H9 (cell line): ENCODE measurements around the gene OR51V1. TPM values are rescaled to one million over a fixed set of nuclear protein-coding genes. Genes with fewer than 3 reads are reported as not detected.

Experiments used
- DNase-seq: peaks from one replicate; pipeline ENCODE4 v3.0.0-alpha.2; 2017
- H2AFZ ChIP-seq: one replicate; pipeline ENCODE4 v1.6.1; 2013; ENCODE audit warnings: mild to moderate bottlenecking, low read length, control low read depth, moderate library complexity
- H2AK5ac ChIP-seq: 2 replicates; pipeline ENCODE4 v1.6.1; 2013; ENCODE audit warnings: low read length, control low read depth, mixed read lengths; ENCODE audit not compliant: insufficient read length
- H2BK120ac ChIP-seq: one replicate; pipeline ENCODE4 v1.6.1; 2013; ENCODE audit warnings: low read depth, mild to moderate bottlenecking, low read length, control low read depth, inconsistent platforms; ENCODE audit not compliant: poor library complexity, severe bottlenecking
- H2BK12ac ChIP-seq: 2 replicates; pipeline ENCODE4 v1.6.1; 2013; ENCODE audit warnings: low read length, control low read depth, mixed read lengths, low read depth; ENCODE audit not compliant: insufficient read length
- H2BK15ac ChIP-seq: 2 replicates; pipeline ENCODE4 v1.6.1; 2013; ENCODE audit warnings: low read depth, low read length, control low read depth
- H2BK20ac ChIP-seq: one replicate; pipeline ENCODE4 v1.6.1; 2013; ENCODE audit warnings: low read depth, mild to moderate bottlenecking, low read length, control low read depth, inconsistent platforms; ENCODE audit not compliant: poor library complexity, severe bottlenecking
- H2BK5ac ChIP-seq: 2 replicates; pipeline ENCODE4 v1.6.1; 2013; ENCODE audit warnings: low read length, control low read depth, mixed read lengths; ENCODE audit not compliant: insufficient read length
- H3K14ac ChIP-seq: 2 replicates; pipeline ENCODE4 v1.6.1; 2013; ENCODE audit warnings: low read length, control low read depth; ENCODE audit not compliant: insufficient read depth
- H3K18ac ChIP-seq: 2 replicates; pipeline ENCODE4 v1.6.1; 2013; ENCODE audit warnings: low read depth, mild to moderate bottlenecking, mixed read lengths, low read length, control low read depth; ENCODE audit not compliant: insufficient read length
- H3K23ac ChIP-seq: 2 replicates; pipeline ENCODE4 v1.6.1; 2013; ENCODE audit warnings: low read length, control low read depth, mixed read lengths, low read depth; ENCODE audit not compliant: insufficient read length
- H3K23me2 ChIP-seq: 2 replicates; pipeline ENCODE4 v1.6.1; 2013; ENCODE audit warnings: low read depth, mild to moderate bottlenecking, mixed read lengths, low read length, control low read depth; ENCODE audit not compliant: insufficient read length, poor library complexity, severe bottlenecking
- H3K27ac ChIP-seq: 2 replicates; pipeline ENCODE4 v1.5.1; 2013; ENCODE audit warnings: low read length, control low read depth, mixed read lengths, low read depth; ENCODE audit not compliant: insufficient read length
- H3K27me3 ChIP-seq: 2 replicates; pipeline ENCODE4 v1.6.1; 2013; ENCODE audit warnings: low read length, control low read depth, inconsistent platforms; ENCODE audit not compliant: insufficient read depth
- H3K4ac ChIP-seq: 2 replicates; pipeline ENCODE4 v1.6.1; 2013; ENCODE audit warnings: low read depth, mild to moderate bottlenecking, control low read depth, inconsistent platforms, low read length, moderate library complexity
- H3K4me1 ChIP-seq: 2 replicates; pipeline ENCODE4 v1.6.1; 2013; ENCODE audit warnings: low read length, control low read depth, inconsistent platforms; ENCODE audit not compliant: insufficient read depth
- H3K4me2 ChIP-seq: 2 replicates; pipeline ENCODE4 v1.6.1; 2013; ENCODE audit warnings: low read length, control low read depth, mixed read lengths; ENCODE audit not compliant: insufficient read length, insufficient read depth
- H3K56ac ChIP-seq: 2 replicates; pipeline ENCODE4 v1.6.1; 2013; ENCODE audit warnings: low read depth, mild to moderate bottlenecking, mixed read lengths, low read length, control low read depth; ENCODE audit not compliant: insufficient read length
- H3K79me1 ChIP-seq: 2 replicates; pipeline ENCODE4 v1.6.1; 2013; ENCODE audit warnings: low read depth, mild to moderate bottlenecking, moderate library complexity, low read length, control low read depth, inconsistent platforms; ENCODE audit not compliant: insufficient read depth, poor library complexity, severe bottlenecking
- H3K79me2 ChIP-seq: 2 replicates; pipeline ENCODE4 v1.6.1; 2013; ENCODE audit warnings: low read length, control low read depth, inconsistent platforms; ENCODE audit not compliant: insufficient read depth
- H3K9ac ChIP-seq: 2 replicates; pipeline ENCODE4 v1.6.1; 2013; ENCODE audit warnings: low read length, control low read depth, mixed read lengths; ENCODE audit not compliant: insufficient read length; ENCODE audit errors: extremely low read depth
- H3K9me3 ChIP-seq: one replicate; pipeline ENCODE4 v1.6.1; 2013; ENCODE audit warnings: low read depth, low read length, inconsistent platforms; ENCODE audit not compliant: control insufficient read depth
- H3T11ph ChIP-seq: one replicate; pipeline ENCODE4 v1.6.1; 2013; ENCODE audit warnings: mild to moderate bottlenecking, low read length, control low read depth, inconsistent platforms
- H4K20me1 ChIP-seq: one replicate; pipeline ENCODE4 v1.6.1; 2013; ENCODE audit not compliant: control insufficient read depth, insufficient read length, insufficient read depth
- H4K5ac ChIP-seq: 2 replicates; pipeline ENCODE4 v1.6.1; 2013; ENCODE audit warnings: low read depth, mild to moderate bottlenecking, mixed read lengths, low read length, control low read depth; ENCODE audit not compliant: insufficient read length
- H4K8ac ChIP-seq: replicated peaks from 2 replicates; pipeline ENCODE4 v1.6.1; 2013; ENCODE audit warnings: low read length, control low read depth, mixed read lengths, low read depth; ENCODE audit not compliant: insufficient read length
- H4K91ac ChIP-seq: 2 replicates; pipeline ENCODE4 v1.6.1; 2013; ENCODE audit warnings: low read depth, mild to moderate bottlenecking, moderate library complexity, mixed read lengths, low read length, control low read depth; ENCODE audit not compliant: insufficient read length
- H3K27ac Mint-ChIP-seq, 3 experiments: 2 replicates in 2 of 3; 3 replicates in 1 of 3; pipeline ENCODE4 v1.8.0; 2020 to 2021; ENCODE audit warnings: mixed read lengths in 3 of 3, mild to moderate bottlenecking in 1 of 3, moderate library complexity in 1 of 3
- H3K27me3 Mint-ChIP-seq: 2 replicates; pipeline ENCODE4 v1.8.0; 2021; ENCODE audit warnings: low read depth, mild to moderate bottlenecking, moderate library complexity, mixed read lengths
- H3K36me3 Mint-ChIP-seq, 3 experiments: 2 replicates in 2 of 3; 3 replicates in 1 of 3; pipeline ENCODE4 v1.8.0; 2020 to 2021; ENCODE audit warnings: low read depth in 3 of 3, mixed read lengths in 3 of 3; ENCODE audit not compliant: insufficient read depth in 1 of 3
- H3K4me1 Mint-ChIP-seq, 2 experiments: 2 replicates each; pipeline ENCODE4 v1.8.0; 2020; ENCODE audit warnings: mixed read lengths in 2 of 2
- H3K4me3 Mint-ChIP-seq, 2 experiments: 2 replicates in 1 of 2; 3 replicates in 1 of 2; pipeline ENCODE4 v1.8.0; 2020 to 2021; ENCODE audit warnings: mild to moderate bottlenecking in 2 of 2, mixed read lengths in 2 of 2, moderate library complexity in 1 of 2
- H3K9me3 Mint-ChIP-seq, 2 experiments: 2 replicates in 1 of 2; 3 replicates in 1 of 2; pipeline ENCODE4 v1.8.0; 2020; ENCODE audit warnings: mild to moderate bottlenecking in 2 of 2, mixed read lengths in 2 of 2, moderate library complexity in 1 of 2
- CTCF ChIP-seq: fragments of 200-600 bp; sonication (generic); conservative IDR thresholded peaks from 3 replicates; pipeline ENCODE4 v1.8.0; 2021; ENCODE audit warnings: antibody characterized with exemption, mild to moderate bottlenecking
- WGBS: extraction: QIAGEN DNeasy Blood & Tissue Kit; methylation state at CpG from one replicate; pipeline ENCODE4 v1.1.7; 2013; ENCODE audit warnings: missing lambda C conversion rate, low lambda C conversion rate, mixed read lengths; ENCODE audit not compliant: insufficient read length; ENCODE audit errors: extremely low coverage; 5-methylcytosine and 5-hydroxymethylcytosine counted together
- total RNA-seq: library from RNA; stranded (reverse); gene quantifications from 2 replicates; pipeline ENCODE4 v1.2.1, GENCODE V29; 2021

Gene OR51V1
- total RNA-seq, 1 experiment from 2014 or later: not detected

- TF ChIP-seq CTCF: no peak
- no peak overlapping the region for H3K18ac ChIP-seq
- no peaks in the 10 kb centered on the region for H3K27me3 ChIP-seq
- H4K20me1 ChIP-seq: no peaks in the 10 kb centered on the region
- WGBS: no CpG with 5 or more reads among the region's 2 CpGs
- no peak overlapping the region for H2BK120ac ChIP-seq
- no peaks in the 10 kb centered on the region for H3K79me1 ChIP-seq
- no peaks in the 10 kb centered on the region for H3K79me2 ChIP-seq
- H2BK20ac ChIP-seq: no peak overlapping the region
- no peaks in the 10 kb centered on the region for H3K23me2 ChIP-seq
- Mint-ChIP-seq H3K4me3 (no peak overlapping the region), H3K36me3 (no peaks in the 10 kb centered on the region), H3K27ac (no peak overlapping the region), H3K27me3 (peaks cover 6% of the 10 kb centered on the region), H3K9me3 (no peaks in the 10 kb centered on the region), H3K4me1 (no peaks in the 10 kb centered on the region)
- no peak overlapping the region for H3K4ac ChIP-seq
- H2BK12ac ChIP-seq: no peak overlapping the region
- no peak overlapping the region for H3K56ac ChIP-seq
- no peak overlapping the region for H3K14ac ChIP-seq
- no peaks in the 10 kb centered on the region for H3K4me1 ChIP-seq
- no peak overlapping the region for H2AK5ac ChIP-seq
- no peak overlapping the region for H4K91ac ChIP-seq
- H2BK5ac ChIP-seq: no peak overlapping the region
- H3K9ac ChIP-seq: no peak overlapping the region
- H3K23ac ChIP-seq: no peak overlapping the region
- H4K5ac ChIP-seq: no peak overlapping the region
- H3K9me3 ChIP-seq: no peaks in the 10 kb centered on the region
- H3T11ph ChIP-seq: no peak overlapping the region
- no peak overlapping the region for H2AFZ ChIP-seq
- no peak overlapping the region for H2BK15ac ChIP-seq
- no peak overlapping the region for H3K4me2 ChIP-seq
- H3K27ac ChIP-seq: no peak overlapping the region
- DNase-seq: no peak
- no peak overlapping the region for H4K8ac ChIP-seq
These were observed 38.0 kb upstream of the OR51V1 start for GRCh38 chr11:5238486-5238885.
